Hepatocyte (in vitro differentiated cells): ENCODE measurements around the gene TNFRSF6B.

Source experiments
- CTCF ChIP-seq: fragments of 200-600 bp; sonication (generic); IDR thresholded peaks from 2 replicates; pipeline ENCODE4 v1.5.1; 2016; ENCODE audit warnings: antibody characterized with exemption, mild to moderate bottlenecking; ENCODE audit not compliant: poor library complexity
- EZH2 ChIP-seq: fragments of 200-600 bp; sonication (generic); IDR thresholded peaks from 2 replicates; pipeline ENCODE4 v1.6.1; 2016; ENCODE audit warnings: antibody characterized with exemption, mild to moderate bottlenecking, borderline replicate concordance

DNA sequence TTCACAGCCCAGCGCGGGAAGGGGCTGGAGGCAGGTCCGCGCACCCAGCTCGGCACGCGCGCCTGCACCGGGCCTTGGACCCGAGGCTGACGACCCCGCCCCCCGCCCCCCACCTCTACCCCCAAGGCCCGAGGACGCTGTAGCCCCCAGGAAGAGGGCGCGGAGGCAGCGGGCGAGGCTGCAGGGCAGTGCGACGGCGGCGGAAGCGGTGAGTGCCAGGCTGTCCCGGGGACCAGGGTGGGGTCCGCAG lies 41.2 kb downstream of the TNFRSF6B start:
- TF ChIP-seq EZH2 (no peak), CTCF (no peak)
